HepG2 (cell line): ENCODE measurements around the gene NACC2. TPM values are rescaled to one million over a fixed set of nuclear protein-coding genes. Genes with fewer than 3 reads are reported as not detected.

ENCODE experiments used
- ATAC-seq: fragments of 200-7000 bp; cut with Tn5 transposase; 3 replicates; pipeline ENCODE4 v1.9.1; 2020; ENCODE audit warnings: mild to moderate bottlenecking, moderate library complexity
- BruUV-seq: library from RNA; stranded (reverse); fragments of 400-500 nt; replicated peaks from 2 replicates; lab custom pipeline; 2021; lab: Mats Ljungman, UMichigan
- CTCF ChIA-PET: fragments of 300-600 bp; formaldehyde crosslinking; extraction: SDS; loops from one replicate; lab custom pipeline; 2021; ENCODE audit warnings: low total read pairs, inconsistent platforms, low intra/inter-chr PET ratio; lab: Yijun Ruan, JAX
- POLR2A ChIA-PET: fragments of 350-600 bp; sonication (Branson Sonifier 250); formaldehyde crosslinking; loops from one replicate; lab custom pipeline; 2020; ENCODE audit warnings: antibody characterized with exemption, inconsistent platforms; lab: Yijun Ruan, JAX
- DNase-seq: peaks from one replicate; pipeline ENCODE4 v3.0.0-alpha.2; 2015; ENCODE audit warnings: low spot score
- FAIRE-seq: peaks from 3 replicates; lab custom pipeline; 2011; peaks lifted over from hg19 to GRCh38; lab: Jason Lieb, UNC
- H2AFZ ChIP-seq: one replicate; pipeline ENCODE4 v1.6.1; 2011; ENCODE audit warnings: low read length, inconsistent platforms
- H3K27ac ChIP-seq: fragments of 300-600 bp; 3 replicates; pipeline ENCODE4 v1.8.0; 2011; ENCODE audit warnings: mixed run types, mild to moderate bottlenecking, mixed read lengths, low read length, inconsistent platforms; ENCODE audit not compliant: insufficient read depth; ENCODE audit errors: extremely low read length
- H3K27me3 ChIP-seq, 2 experiments: fragments of 200-600 bp in 1 of 2; 2 replicates in 1 of 2; 3 replicates in 1 of 2; pipeline versions ENCODE4 v1.6.0 to v1.8.0; 2011; ENCODE audit warnings: low read length in 2 of 2, mild to moderate bottlenecking in 2 of 2, moderate library complexity in 2 of 2, inconsistent platforms in 1 of 2; ENCODE audit not compliant: insufficient read depth in 2 of 2, control insufficient read depth in 1 of 2
- H3K36me3 ChIP-seq, 2 experiments: fragments of 200-600 bp in 1 of 2; replicated peaks in 1 of 2; 2 replicates in 1 of 2; 3 replicates in 1 of 2; pipeline versions ENCODE4 v1.5.1 to v1.8.0; 2011; ENCODE audit warnings: low read length in 2 of 2, inconsistent platforms in 1 of 2; ENCODE audit not compliant: insufficient read depth in 2 of 2, control insufficient read depth in 1 of 2
- H3K4me1 ChIP-seq: 2 replicates; pipeline ENCODE4 v1.5.1; 2012; ENCODE audit warnings: low read length, inconsistent platforms; ENCODE audit not compliant: insufficient read depth
- H3K4me2 ChIP-seq: 2 replicates; pipeline ENCODE4 v1.6.0; 2011; ENCODE audit warnings: low read depth, low read length, inconsistent platforms
- H3K4me3 ChIP-seq, 3 experiments: fragments of 200-600 bp in 1 of 3; sonication (generic), shearing (Covaris generic) in 1 of 3; replicated peaks in 1 of 3; 2 replicates each; pipeline ENCODE4 v1.5.1; 2011 to 2016; ENCODE audit warnings: low read length in 3 of 3, inconsistent platforms in 2 of 3, low read depth in 2 of 3, mild to moderate bottlenecking in 2 of 3, control low read depth in 1 of 3, mixed read lengths in 1 of 3; ENCODE audit not compliant: insufficient read depth in 1 of 3
- H3K79me2 ChIP-seq: one replicate; pipeline ENCODE4 v1.6.1; 2011; ENCODE audit warnings: low read length, inconsistent platforms; ENCODE audit not compliant: insufficient read depth
- H3K9ac ChIP-seq: 2 replicates; pipeline ENCODE4 v1.6.0; 2011; ENCODE audit warnings: mild to moderate bottlenecking, low read depth, low read length, inconsistent platforms; ENCODE audit not compliant: insufficient read depth
- H3K9me3 ChIP-seq: 2 replicates; pipeline ENCODE4 v1.5.1; 2012; ENCODE audit warnings: mild to moderate bottlenecking, low read length
- H4K20me1 ChIP-seq: 2 replicates; pipeline ENCODE4 v1.6.0; 2011; ENCODE audit warnings: inconsistent platforms, mild to moderate bottlenecking, low read length, moderate library complexity; ENCODE audit not compliant: insufficient read depth
- ATF7-NPFF ChIP-seq: sonication (generic); formaldehyde crosslinking; IDR thresholded peaks from 2 replicates; pipeline ENCODE4 v1.8.1; 2023; ENCODE audit warnings: mild to moderate bottlenecking, low read depth, missing genetic modification reagents, moderate library complexity
- EEA1 ChIP-seq: sonication (generic); formaldehyde crosslinking; IDR thresholded peaks from 2 replicates; pipeline ENCODE4 v1.5.1; 2020; ENCODE audit warnings: mild to moderate bottlenecking, missing genetic modification reagents, borderline replicate concordance
- NRL ChIP-seq: sonication (generic); formaldehyde crosslinking; IDR thresholded peaks from 2 replicates; pipeline ENCODE4 v1.5.0; 2020; ENCODE audit warnings: missing genetic modification reagents, mild to moderate bottlenecking, moderate library complexity, borderline replicate concordance
- PAWR ChIP-seq: sonication (generic); formaldehyde crosslinking; IDR thresholded peaks from 2 replicates; pipeline ENCODE4 v1.4.0; 2020; ENCODE audit warnings: missing genetic modification reagents, mild to moderate bottlenecking, borderline replicate concordance
- PPARG ChIP-seq: conservative IDR thresholded peaks from 2 replicates; pipeline ENCODE4 v1.6.1; 2016; ENCODE audit warnings: missing biosample characterization, missing genetic modification reagents
- RARG ChIP-seq: sonication (generic); formaldehyde crosslinking; IDR thresholded peaks from 2 replicates; pipeline ENCODE4 v1.4.0; 2020; ENCODE audit warnings: low read depth, mild to moderate bottlenecking, missing genetic modification reagents
- RBM22 ChIP-seq: fragments of 200-400 bp; formaldehyde crosslinking; optimal IDR thresholded peaks from 2 replicates; pipeline ENCODE3; 2017; ENCODE audit warnings: mild to moderate bottlenecking, low read length, moderate library complexity
- RBM39 ChIP-seq: fragments of 200-400 bp; formaldehyde crosslinking; IDR thresholded peaks from one replicate; pipeline ENCODE4 v1.6.1; 2018; ENCODE audit warnings: antibody characterized with exemption, mild to moderate bottlenecking, low read depth, low read length; ENCODE audit not compliant: poor library complexity, severe bottlenecking
- SNAPC2 ChIP-seq: sonication (generic); formaldehyde crosslinking; IDR thresholded peaks from 2 replicates; pipeline ENCODE4 v1.8.1; 2022; ENCODE audit warnings: mild to moderate bottlenecking, missing genetic modification reagents
- SSRP1 ChIP-seq: IDR thresholded peaks from 2 replicates; pipeline ENCODE4 v1.6.1; 2016; ENCODE audit warnings: control low read depth
- ZNF33B ChIP-seq: sonication (generic); formaldehyde crosslinking; IDR thresholded peaks from 2 replicates; pipeline ENCODE4 v1.5.1; 2020; ENCODE audit warnings: mild to moderate bottlenecking, missing genetic modification reagents
- ZNF598 ChIP-seq: sonication (generic); formaldehyde crosslinking; IDR thresholded peaks from 2 replicates; pipeline ENCODE4 v1.5.1; 2020; ENCODE audit warnings: mild to moderate bottlenecking, missing genetic modification reagents, borderline replicate concordance
- ZNF614 ChIP-seq: IDR thresholded peaks from 2 replicates; pipeline ENCODE4 v1.6.1; 2018; ENCODE audit warnings: missing biosample characterization, missing genetic modification reagents, inconsistent platforms, borderline replicate concordance
- ZNF619 ChIP-seq: sonication (generic); formaldehyde crosslinking; IDR thresholded peaks from 2 replicates; pipeline ENCODE4 v1.4.0; 2020; ENCODE audit warnings: mild to moderate bottlenecking, missing genetic modification reagents
- ZNF816 ChIP-seq: sonication (generic); formaldehyde crosslinking; IDR thresholded peaks from 2 replicates; pipeline ENCODE4 v1.8.0; 2022; ENCODE audit warnings: missing genetic modification reagents, mild to moderate bottlenecking, borderline replicate concordance
- ZNF83 ChIP-seq: sonication (generic); formaldehyde crosslinking; IDR thresholded peaks from 2 replicates; pipeline ENCODE4 v1.4.0; 2020; ENCODE audit warnings: missing genetic modification reagents, mild to moderate bottlenecking, borderline replicate concordance
- WGBS: methylation state at CpG from one replicate; pipeline ENCODE4 v1.1.6; 2017; ENCODE audit warnings: low lambda C conversion rate; 5-methylcytosine and 5-hydroxymethylcytosine counted together
- in situ Hi-C: cut with HindIII; loops from 2 replicates; pipeline ENCODE4 v1.10.0; 2017; ENCODE audit warnings: low pct_unique_long_range_greater_than_20kb; ENCODE audit not compliant: extremely low pct_ligation_motif_present
- intact Hi-C: fragments of 100-400 bp; cut with micrococcal nuclease; formaldehyde crosslinking; loops from one replicate; pipeline ENCODE4 v1.10.0; 2022; ENCODE audit not compliant: unreplicated experiment
- polyA plus RNA-seq, 8 experiments: library from polyadenylated mRNA; depleted of rRNA in 3 of 8; stranded (reverse) in 7 of 8; unstranded in 1 of 8; fragments of >200 nt; fragmentation: Illumina TruSeq in 4 of 8; extraction: Trizol in 4 of 8; gene quantifications; 2 replicates each; pipeline versions ENCODE4 v1.2.1 to v1.2.3, GENCODE V29; 2011 to 2016; ENCODE audit warnings: low read depth in 4 of 8, missing spikeins in 1 of 8, mixed read lengths in 1 of 8; ENCODE audit not compliant: insufficient read depth in 1 of 8
- total RNA-seq, 5 experiments: library from RNA; depleted of rRNA; stranded (reverse); fragments of >200 nt; fragmentation: Illumina TruSeq; extraction: Trizol; gene quantifications; 2 replicates each; pipeline ENCODE4 v1.2.3, GENCODE V29; 2016; ENCODE audit warnings: low read depth in 1 of 5
- TF ChIP-seq, protein P1 (sequence below): IDR thresholded peaks from 2 replicates; pipeline ENCODE4 v1.6.1; 2016; ENCODE audit warnings: low read depth, borderline replicate concordance
- TF ChIP-seq, protein P2 (sequence below): IDR thresholded peaks from 2 replicates; pipeline ENCODE4 v1.6.1; 2016; ENCODE audit warnings: missing biosample characterization, missing genetic modification reagents, low read depth
- TF ChIP-seq, protein P3 (sequence below): IDR thresholded peaks from 2 replicates; pipeline ENCODE4 v1.6.1; 2016; ENCODE audit warnings: mild to moderate bottlenecking

Gene NACC2
- total and polyA plus RNA-seq, 2 of the 13 experiments (the other 11 are each of a cell fraction or from before 2014, with no cell fraction given), result 5.9 to 12.3 TPM

DNA sequence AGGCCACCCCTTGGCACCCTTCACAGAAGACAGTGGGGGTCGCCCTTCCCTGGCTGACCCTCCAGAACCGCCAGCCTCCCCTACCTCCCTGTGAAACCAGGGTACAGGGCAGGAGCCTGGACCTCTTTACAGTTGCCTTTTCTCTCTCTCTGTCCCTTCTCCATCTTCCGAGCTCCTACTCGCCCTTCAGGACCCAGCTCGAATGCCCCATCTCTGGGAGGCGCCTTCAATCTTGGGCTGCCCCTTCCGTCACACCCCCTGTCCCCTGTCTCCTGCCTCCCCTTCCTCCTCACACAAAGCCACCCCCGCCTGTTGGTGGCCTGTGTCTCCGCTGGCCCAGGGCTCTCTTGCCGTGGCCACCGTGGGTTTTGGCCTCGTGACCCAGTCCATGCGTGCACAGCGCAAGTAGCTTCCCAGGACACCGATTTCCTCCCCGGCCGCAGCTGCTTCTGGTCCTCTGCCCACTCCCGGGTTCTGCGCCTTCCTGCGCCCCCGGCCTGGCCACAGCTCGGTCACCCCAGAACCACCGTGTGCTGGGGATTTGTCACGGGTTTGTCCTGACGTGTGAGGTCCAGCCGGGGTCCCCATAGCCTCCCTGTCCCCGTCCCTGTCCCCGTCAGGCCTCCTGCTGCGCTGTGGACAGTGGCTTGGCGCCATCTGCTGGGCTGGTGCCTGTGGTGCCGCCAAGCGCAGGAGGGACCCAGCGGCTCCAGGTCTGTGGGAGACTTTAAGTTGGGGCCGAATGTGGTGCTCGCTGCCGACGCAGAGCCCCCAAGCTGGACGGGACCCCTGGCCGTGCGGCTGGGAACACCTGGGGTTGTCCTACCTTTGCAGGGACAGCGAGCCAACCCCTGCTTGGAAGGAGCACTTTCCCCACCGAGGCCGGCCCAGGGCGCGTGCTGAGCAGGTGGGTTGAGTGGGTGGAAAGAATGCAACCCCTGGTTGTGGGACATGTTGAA lies 27.6 kb upstream of the NACC2 start:
- H3K9ac ChIP-seq, result no peak overlapping the region
- H3K4me2 ChIP-seq, result peak overlapping the region; percentile 54
- no peaks in the 10 kb centered on the region for H3K79me2 ChIP-seq
- H3K4me1 ChIP-seq, result peaks cover 31% of the 10 kb centered on the region
- POLR2A ChIA-PET, result no interaction called here
- peak overlapping the region in 1 of 3 experiments; percentile 35; a peak in 1 of 6 replicates for H3K4me3 ChIP-seq
- ATAC-seq (peak; percentile 53), FAIRE-seq (peak; percentile 30), DNase-seq (peak; percentile 32)
- CTCF ChIA-PET, result interaction anchor here (1.4 to 4.6 kb wide), 4 partner anchors 33 to 258 kb away, joined by 7 to 40 read pairs (median 12); no protein-coding TSS in a partner anchor
- WGBS, result 44% methylated on average over 28 of the region's 45 CpGs
- H4K20me1 ChIP-seq, result 0 out of 2 replicates have a peak, but pooled peaks cover 2% of the 10 kb centered on the region
- in situ Hi-C loops, result loop anchor here (10.0 kb wide), 1 partner anchor 258 kb away; no protein-coding TSS in a partner anchor
- no TSS peak for BruUV-seq
- H3K36me3 ChIP-seq, result no peaks in the 10 kb centered on the region
- no peak overlapping the region for H3K27ac ChIP-seq
- peaks cover 6% of the 10 kb centered on the region; the same call in 1 of the 2 replicates for H3K9me3 ChIP-seq
- peaks cover 7 to 32% of the 10 kb centered on the region in 2 experiments; a peak in 4 of 5 replicates for H3K27me3 ChIP-seq
- intact Hi-C loops, result loop anchor here (1.0 to 2.0 kb wide), 2 partner anchors 155 to 258 kb away; no protein-coding TSS in a partner anchor
- H2AFZ ChIP-seq, result no peak overlapping the region
- TF ChIP-seq, protein P1, sequence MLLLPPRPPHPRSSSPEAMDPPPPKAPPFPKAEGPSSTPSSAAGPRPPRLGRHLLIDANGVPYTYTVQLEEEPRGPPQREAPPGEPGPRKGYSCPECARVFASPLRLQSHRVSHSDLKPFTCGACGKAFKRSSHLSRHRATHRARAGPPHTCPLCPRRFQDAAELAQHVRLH (CRISPR knock-in tag), result peak; percentile 74; the same call in 1 of the 2 replicates
- no peak for TF ChIP-seq RBM22
- peak; percentile 86 for TF ChIP-seq RBM39
- TF ChIP-seq SSRP1 (CRISPR knock-in tag), result peak; percentile 65; the same call in 1 of the 2 replicates
- no peak for TF ChIP-seq EEA1 (CRISPR knock-in tag)
- no peak for TF ChIP-seq RARG (CRISPR knock-in tag)
- peak; percentile 25; the same call in 1 of the 2 replicates for TF ChIP-seq NRL (CRISPR knock-in tag)
- no peak for TF ChIP-seq SNAPC2
- TF ChIP-seq, protein P2, sequence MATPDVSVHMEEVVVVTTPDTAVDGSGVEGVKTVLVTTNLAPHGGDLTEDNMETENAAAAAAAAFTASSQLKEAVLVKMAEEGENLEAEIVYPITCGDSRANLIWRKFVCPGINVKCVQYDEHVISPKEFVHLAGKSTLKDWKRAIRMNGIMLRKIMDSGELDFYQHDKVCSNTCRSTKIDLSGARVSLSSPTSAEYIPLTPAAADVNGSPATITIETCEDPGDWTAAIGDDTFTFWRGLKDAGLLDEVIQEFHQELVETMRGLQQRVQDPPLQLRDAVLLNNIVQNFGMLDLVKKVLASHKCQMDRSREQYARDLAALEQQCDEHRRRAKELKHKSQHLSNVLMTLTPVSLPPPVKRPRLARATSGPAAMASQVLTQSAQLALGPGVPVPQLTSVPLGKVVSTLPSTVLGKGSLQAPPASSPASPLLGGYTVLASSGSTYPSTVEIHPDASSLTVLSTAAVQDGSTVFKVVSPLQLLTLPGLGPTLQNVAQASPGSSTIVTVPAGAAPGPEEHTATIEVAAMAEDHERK (CRISPR knock-in tag), result no peak
- no peak for TF ChIP-seq ZNF614
- TF ChIP-seq, protein P3, sequence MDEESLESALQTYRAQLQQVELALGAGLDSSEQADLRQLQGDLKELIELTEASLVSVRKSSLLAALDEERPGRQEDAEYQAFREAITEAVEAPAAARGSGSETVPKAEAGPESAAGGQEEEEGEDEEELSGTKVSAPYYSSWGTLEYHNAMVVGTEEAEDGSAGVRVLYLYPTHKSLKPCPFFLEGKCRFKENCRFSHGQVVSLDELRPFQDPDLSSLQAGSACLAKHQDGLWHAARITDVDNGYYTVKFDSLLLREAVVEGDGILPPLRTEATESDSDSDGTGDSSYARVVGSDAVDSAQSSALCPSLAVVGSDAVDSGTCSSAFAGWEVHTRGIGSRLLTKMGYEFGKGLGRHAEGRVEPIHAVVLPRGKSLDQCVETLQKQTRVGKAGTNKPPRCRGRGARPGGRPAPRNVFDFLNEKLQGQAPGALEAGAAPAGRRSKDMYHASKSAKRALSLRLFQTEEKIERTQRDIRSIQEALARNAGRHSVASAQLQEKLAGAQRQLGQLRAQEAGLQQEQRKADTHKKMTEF, result peak; percentile 45; the same call in 1 of the 2 replicates
- peak; percentile 70; the same call in 1 of the 2 replicates for TF ChIP-seq ZNF619 (CRISPR knock-in tag)
- no peak for TF ChIP-seq PAWR
- 0 out of 2 replicates have a peak, but pooled peaks have one; percentile 14 for TF ChIP-seq PPARG (CRISPR knock-in tag)
- no peak for TF ChIP-seq ZNF816 (CRISPR knock-in tag)
- peak; percentile 60; the same call in 1 of the 2 replicates for TF ChIP-seq ZNF598 (CRISPR knock-in tag)
- TF ChIP-seq ZNF83, result no peak
- 0 out of 2 replicates have a peak, but pooled peaks have one; percentile 20 for TF ChIP-seq ATF7-NPFF (CRISPR knock-in tag)
- peak; percentile 53; the same call in 1 of the 2 replicates for TF ChIP-seq ZNF33B (CRISPR knock-in tag)
